ENCODE data around the gene LGR5.
"Not testable (repeated sequence)": the region's sequence is repeated elsewhere in the genome, so short reads cannot be mapped to it uniquely, and the experiment has no call there.

LGR5 gene

GRCh38 chr12:71552728-71553501 is 113.3 kb downstream of the LGR5 start:
- DNase-seq = no peak

DNA sequence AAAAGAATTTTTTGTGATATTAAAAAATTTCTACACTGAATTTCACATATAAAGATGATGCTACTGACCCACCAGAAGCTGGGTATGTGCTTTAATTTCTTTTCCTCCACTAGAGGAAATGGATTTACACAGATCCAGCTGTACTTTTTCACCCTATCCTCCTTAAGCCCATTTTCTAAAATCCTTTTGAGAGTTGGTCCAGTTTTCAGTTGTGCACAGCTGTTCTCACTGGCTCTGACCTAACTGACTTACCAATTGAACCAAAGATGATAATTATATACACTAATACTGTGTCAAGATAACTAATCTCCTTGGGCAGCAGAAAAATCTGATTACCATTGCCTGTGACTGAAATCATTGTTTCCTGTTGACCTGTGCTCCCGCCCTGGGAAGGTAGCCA is 115.6 kb downstream of the LGR5 start:
- no peak for DNase-seq

- not testable (repeated sequence) for DNase-seq
Measured at GRCh38 chr12:71555789-71556188, 116.2 kb downstream of the LGR5 start.

GRCh38 chr12:71556448-71556847 is 116.8 kb downstream of the LGR5 start:
- no peak for DNase-seq

DNA sequence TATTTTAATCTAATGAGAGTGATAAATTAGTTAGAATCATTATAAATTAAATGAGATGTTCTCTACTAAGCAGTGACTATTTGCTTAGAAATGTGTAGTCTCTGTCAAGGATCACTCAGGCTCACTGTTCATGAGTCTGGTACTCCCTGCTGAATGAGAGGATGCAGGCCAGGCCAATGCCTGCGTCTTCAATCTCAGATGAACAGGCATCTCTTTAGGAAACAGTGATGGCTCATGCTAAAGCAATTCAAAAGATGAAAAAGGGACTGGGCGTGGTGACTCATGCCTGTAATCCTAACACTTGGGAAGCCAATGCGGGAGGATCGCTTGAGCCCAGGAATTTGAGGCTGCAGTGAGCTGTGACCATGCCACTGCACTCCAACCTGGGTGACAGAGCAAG is 117.3 kb downstream of the LGR5 start:
- DNase-seq = no peak

GRCh38 chr12:71558445-71558844 is 118.8 kb downstream of the LGR5 start:
- DNase-seq = no peak

DNA sequence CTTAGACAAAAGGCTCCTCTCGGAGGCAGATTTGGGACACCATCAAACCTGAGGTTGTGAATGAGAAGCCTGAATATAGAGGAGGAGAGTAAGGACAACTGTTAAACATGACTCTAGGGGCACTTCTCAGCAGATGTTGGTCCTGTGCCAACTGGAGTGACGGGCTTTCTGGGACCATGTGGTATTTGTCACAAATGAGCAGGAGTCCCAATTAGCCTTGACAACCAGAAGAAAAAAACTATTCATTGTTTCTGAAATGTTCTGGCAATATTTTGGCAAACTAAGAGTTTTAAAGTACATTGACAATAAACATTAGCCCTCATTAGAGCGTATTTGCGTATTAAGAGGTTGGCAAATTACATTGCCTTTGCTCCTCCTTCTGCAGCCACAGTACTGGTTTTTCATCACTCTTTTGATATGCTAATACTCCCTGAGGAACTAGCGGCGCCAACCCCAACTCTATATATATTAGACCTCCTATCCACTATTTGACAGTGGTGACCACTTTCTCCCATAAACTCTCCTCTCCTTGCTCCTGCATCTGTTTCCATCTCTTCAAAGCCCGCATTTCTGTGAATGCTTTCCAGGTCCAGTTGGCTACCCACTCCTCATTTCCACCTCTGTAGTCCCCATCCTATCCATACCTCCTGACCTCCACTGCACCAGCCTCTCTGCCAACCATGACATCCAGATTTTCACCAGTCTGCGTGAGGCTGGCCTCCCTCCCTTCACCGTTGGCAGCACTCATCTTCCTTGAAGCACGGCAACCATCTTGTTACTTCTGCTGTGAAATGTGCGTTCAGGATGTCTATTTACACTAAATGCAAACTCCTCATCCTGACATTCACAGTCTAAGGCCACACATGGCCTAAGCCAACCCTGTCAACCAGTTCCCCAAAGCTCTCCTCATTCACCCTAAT is 123.3 kb downstream of the LGR5 start:
- no peak for DNase-seq

GRCh38 chr12:71565535-71565934 is 125.9 kb downstream of the LGR5 start:
- no peak for DNase-seq

DNA sequence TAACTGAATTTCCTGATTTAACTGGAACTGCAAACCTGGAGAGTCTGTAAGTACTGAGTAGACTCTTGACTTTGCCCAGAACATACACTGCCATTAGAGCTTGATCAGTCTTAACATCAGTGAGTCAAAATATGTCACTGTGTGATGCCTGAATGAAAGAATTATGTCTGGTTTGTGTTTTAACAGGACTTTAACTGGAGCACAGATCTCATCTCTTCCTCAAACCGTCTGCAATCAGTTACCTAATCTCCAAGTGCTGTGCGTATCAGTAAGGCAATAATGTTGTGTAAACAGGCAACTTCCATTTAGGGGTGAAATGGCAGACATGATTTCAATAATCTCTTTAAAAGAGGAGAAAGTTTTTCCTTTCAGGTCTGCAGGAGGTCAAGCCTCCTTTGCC is 127.1 kb downstream of the LGR5 start:
- DNase-seq = no peak

- no peak for DNase-seq
Measured at GRCh38 chr12:71567537-71567936, 127.9 kb downstream of the LGR5 start.

GRCh38 chr12:71569885-71570284 is 130.3 kb downstream of the LGR5 start:
- DNase-seq = not testable (repeated sequence)

GRCh38 chr12:71576496-71576895 is 136.9 kb downstream of the LGR5 start:
- DNase-seq = no peak

- no peak for DNase-seq
Measured at GRCh38 chr12:71578694-71579258, 139.2 kb downstream of the LGR5 start.

DNA sequence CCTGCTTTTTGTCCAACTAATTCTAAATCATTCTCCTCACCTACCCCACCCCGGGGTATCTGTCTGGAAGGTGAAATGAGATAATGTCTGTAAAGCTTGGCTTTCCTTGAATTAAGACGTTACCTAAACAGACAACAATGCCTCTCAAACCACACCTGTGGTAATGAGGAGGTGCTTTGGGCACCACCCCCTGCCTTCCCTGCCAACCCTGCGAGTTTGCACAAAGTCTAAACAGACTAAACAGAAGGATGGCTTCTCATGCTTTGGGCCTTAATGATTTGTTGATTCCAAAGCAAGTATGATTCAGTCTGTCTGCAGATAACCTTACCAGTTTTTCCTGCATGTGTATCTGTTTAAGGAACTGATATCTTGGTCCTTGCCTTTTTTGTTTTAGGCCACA is 141.6 kb downstream of the LGR5 start:
- DNase-seq = no peak

DNA sequence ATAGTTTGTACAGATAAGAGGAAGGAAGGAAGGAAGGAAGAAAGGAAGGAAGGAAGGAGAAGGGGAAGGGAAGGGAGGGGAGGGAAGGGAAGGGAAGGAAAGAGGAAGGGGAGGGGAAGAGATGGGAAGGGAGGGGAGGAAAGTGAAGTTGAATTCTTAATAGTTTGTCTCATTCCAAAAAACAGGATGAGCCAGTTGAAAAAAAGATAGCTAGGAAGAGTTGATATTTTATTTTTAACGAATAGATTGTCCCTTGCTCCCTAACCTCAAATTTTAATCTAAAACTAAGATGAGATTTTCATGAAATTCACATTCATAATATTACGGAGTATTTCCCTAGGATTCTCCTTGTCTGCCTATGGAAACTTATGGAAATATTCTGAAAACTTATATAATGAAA is 143.3 kb downstream of the LGR5 start:
- no peak for DNase-seq

GRCh38 chr12:71584356-71584755 is 144.8 kb downstream of the LGR5 start:
- no peak for DNase-seq

DNA sequence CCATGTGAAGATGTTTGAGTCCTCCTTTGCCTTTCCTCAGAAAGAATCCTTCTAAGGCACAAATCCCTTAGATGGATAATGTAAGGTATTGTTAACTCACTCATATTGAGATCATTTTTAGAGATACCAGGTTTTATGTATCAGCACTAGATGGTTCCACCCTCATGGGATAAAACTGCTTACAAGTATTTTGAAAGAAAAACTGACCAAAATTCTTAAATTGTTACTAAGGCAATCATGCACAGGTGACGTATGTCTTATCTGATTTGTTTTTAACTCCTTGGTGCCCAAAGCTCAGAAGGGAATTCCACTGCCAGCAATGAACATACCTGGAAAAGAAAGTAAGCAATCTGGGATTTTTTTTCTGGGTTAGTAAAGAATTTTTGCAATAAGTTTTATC is 145.6 kb downstream of the LGR5 start:
- no peak for DNase-seq

DNA sequence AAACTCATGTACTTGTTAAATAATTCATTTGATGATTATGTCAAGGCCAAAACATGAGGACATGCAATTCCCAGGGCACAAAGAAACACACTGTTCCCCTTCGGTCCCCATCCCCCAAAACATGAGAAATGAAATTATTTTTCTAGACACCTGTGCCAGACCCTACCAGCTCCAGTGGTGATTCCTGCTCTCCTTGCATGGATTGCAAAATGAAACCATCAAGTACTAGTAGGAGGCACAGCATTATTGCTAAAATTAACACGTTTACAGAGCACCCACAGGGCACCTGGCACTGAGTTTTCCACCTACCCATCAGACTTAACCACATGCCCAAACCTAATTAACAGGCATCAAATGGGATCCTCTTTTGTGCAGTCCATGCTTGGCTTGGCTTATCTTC is 147.4 kb downstream of the LGR5 start:
- no peak for DNase-seq

DNA sequence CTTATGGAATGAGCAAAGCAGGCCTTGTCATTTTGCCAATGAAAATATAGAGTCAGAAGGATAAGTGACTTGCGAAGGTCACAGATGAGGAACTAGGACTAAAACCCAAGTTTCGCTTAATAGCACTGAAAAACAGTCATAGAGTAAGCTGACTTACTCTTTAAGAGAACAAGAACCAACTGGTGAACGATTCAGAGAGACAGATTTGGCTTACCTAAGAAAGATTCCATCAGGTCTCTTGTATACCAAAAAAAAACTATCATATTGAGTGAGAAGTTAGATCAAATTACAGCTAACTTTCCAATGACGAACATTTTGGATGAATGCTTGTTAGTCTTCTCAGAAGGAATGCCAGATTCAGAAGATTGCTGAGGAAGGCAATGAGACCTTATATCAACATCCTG is 149.9 kb downstream of the LGR5 start:
- DNase-seq = no peak

GRCh38 chr12:71591601-71592000 is 152.0 kb downstream of the LGR5 start:
- DNase-seq = no peak

DNA sequence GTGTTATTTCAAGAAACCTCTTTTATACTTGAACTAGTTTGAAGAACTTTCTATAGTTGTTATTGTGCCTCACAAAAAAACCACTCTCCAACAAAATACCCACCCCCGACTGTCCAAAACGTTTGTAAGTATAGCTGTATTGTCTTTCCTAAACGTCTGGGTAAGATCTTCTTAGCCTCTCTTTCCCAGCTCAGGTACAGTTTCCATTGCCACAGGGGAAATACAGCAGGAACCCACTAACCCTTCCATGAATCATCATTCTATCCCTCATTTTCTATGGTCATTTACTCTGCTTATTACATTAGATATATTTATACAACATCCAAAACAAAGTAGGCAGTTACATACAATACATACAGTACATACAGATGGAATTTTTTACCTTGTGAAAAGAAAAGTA is 153.2 kb downstream of the LGR5 start:
- DNase-seq = no peak

DNA sequence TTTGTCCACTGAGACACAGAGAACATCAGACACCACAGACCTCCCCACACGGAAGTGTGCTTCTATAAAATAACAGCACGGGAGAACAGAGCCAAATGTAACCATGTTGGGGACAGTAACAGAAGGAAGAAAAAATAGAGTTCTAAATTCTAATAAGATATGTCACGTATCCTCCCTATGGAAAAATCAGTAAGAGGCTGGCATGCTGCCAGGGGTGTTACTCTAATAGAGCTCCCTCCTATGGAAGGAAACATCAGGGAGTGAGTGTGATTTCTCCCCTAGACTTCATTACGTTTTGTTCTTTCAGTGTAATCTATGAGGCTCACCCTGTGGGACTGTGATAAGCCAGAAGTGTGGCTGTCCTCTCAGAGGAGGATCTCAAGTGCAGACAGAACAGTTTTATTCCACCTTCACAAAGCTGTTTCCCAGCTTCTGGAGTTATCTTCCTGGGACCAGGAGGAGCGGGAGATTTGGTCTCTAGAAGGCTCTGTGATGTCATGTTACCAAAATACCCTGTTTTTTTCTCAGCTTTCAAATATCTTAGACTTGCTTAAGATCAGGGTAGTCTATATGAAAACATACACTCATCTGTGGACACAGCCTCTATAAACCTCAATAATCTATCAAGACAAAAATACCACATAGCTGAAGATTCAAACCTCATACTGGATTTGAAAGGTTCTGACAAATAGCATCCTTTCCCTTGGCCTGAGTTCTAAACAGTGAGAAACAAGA is 154.8 kb downstream of the LGR5 start:
- DNase-seq = no peak

GRCh38 chr12:71599210-71599609 is 159.6 kb downstream of the LGR5 start:
- no peak for DNase-seq
